KMS-11 (cell line): ENCODE measurements around the gene KATNB1.

Experiments
- H2AFZ ChIP-seq: fragments of 200-600 bp; sonication (generic); 2 replicates; pipeline ENCODE4 v1.6.1; 2016; ENCODE audit warnings: antibody characterized with exemption, mixed run types, low read depth
- H3K27ac ChIP-seq: fragments of 200-600 bp; sonication (generic); 2 replicates; pipeline ENCODE4 v1.6.1; 2016; ENCODE audit warnings: mild to moderate bottlenecking, mixed run types
- H3K27me3 ChIP-seq: fragments of 200-600 bp; sonication (generic); 2 replicates; pipeline ENCODE4 v1.6.1; 2017; ENCODE audit warnings: mild to moderate bottlenecking, low read depth, mixed run types, moderate library complexity; ENCODE audit not compliant: insufficient read depth
- H3K36me3 ChIP-seq: fragments of 200-600 bp; sonication (generic); 2 replicates; pipeline ENCODE4 v1.6.1; 2017; ENCODE audit warnings: mild to moderate bottlenecking, mixed run types; ENCODE audit not compliant: insufficient read depth
- H3K4me1 ChIP-seq: fragments of 200-600 bp; sonication (generic); 2 replicates; pipeline ENCODE4 v1.6.1; 2016; ENCODE audit warnings: mild to moderate bottlenecking, low read depth, mixed run types; ENCODE audit not compliant: poor library complexity, severe bottlenecking
- H3K4me2 ChIP-seq: fragments of 200-600 bp; sonication (generic); 2 replicates; pipeline ENCODE4 v1.7.0; 2016; ENCODE audit warnings: mild to moderate bottlenecking, mixed run types
- H3K4me3 ChIP-seq: fragments of 200-600 bp; sonication (generic); IDR thresholded peaks from 2 replicates; pipeline ENCODE4 v1.6.1; 2017; ENCODE audit warnings: low read depth, low read length, mixed read lengths; ENCODE audit not compliant: insufficient read depth
- H3K79me2 ChIP-seq: fragments of 200-600 bp; sonication (generic); 2 replicates; pipeline ENCODE4 v1.6.1; 2016; ENCODE audit warnings: low read depth, mixed run types; ENCODE audit not compliant: insufficient read depth
- H3K9ac ChIP-seq: fragments of 200-600 bp; sonication (generic); 2 replicates; pipeline ENCODE4 v1.6.1; 2016; ENCODE audit warnings: mild to moderate bottlenecking, mixed run types
- H4K20me1 ChIP-seq: fragments of 200-600 bp; sonication (generic); 2 replicates; pipeline ENCODE4 v1.6.1; 2016; ENCODE audit warnings: mild to moderate bottlenecking, mixed run types; ENCODE audit not compliant: insufficient read depth
- CTCF ChIP-seq: fragments of 200-600 bp; sonication (generic); conservative IDR thresholded peaks from 2 replicates; pipeline ENCODE4 v1.6.1; 2017; ENCODE audit warnings: low read depth, mild to moderate bottlenecking, antibody characterized with exemption, low read length, moderate library complexity, mixed read lengths

The KATNB1 gene

GRCh38 chr16:57732037-57732436, 3.5 kb upstream of the KATNB1 start:
- H3K79me2 ChIP-seq, result no peaks in the 10 kb centered on the region
- no peak overlapping the region for H3K4me2 ChIP-seq
- H3K27me3 ChIP-seq, result no peaks in the 10 kb centered on the region
- no peaks in the 10 kb centered on the region for H3K36me3 ChIP-seq
- no peak overlapping the region for H3K4me3 ChIP-seq
- H3K4me1 ChIP-seq, result peaks cover 5% of the 10 kb centered on the region
- no peak overlapping the region for H3K27ac ChIP-seq
- TF ChIP-seq CTCF, result no peak
- no peak overlapping the region for H2AFZ ChIP-seq
- no peaks in the 10 kb centered on the region for H4K20me1 ChIP-seq
- H3K9ac ChIP-seq, result no peak overlapping the region

GRCh38 chr16:57732714-57733113, 2.9 kb upstream of the KATNB1 start:
- Histone ChIP-seq H3K4me2 (no peak overlapping the region), H3K27ac (no peak overlapping the region), H3K79me2 (no peaks in the 10 kb centered on the region), H4K20me1 (no peaks in the 10 kb centered on the region), H3K36me3 (no peaks in the 10 kb centered on the region), H3K4me1 (peaks cover 9% of the 10 kb centered on the region), H2AFZ (no peak overlapping the region), H3K4me3 (no peak overlapping the region), H3K9ac (no peak overlapping the region), H3K27me3 (no peaks in the 10 kb centered on the region)
- no peak for TF ChIP-seq CTCF

- H3K27ac ChIP-seq, result peak overlapping the region; percentile 71
- H3K36me3 ChIP-seq, result no peaks in the 10 kb centered on the region
- H3K4me2 ChIP-seq, result peak overlapping the region; percentile 37
- H3K4me1 ChIP-seq, result peaks cover 9% of the 10 kb centered on the region
- H3K9ac ChIP-seq, result peak overlapping the region; percentile 89
- no peaks in the 10 kb centered on the region for H3K79me2 ChIP-seq
- H3K4me3 ChIP-seq, result no peak overlapping the region
- H4K20me1 ChIP-seq, result no peaks in the 10 kb centered on the region
- no peaks in the 10 kb centered on the region for H3K27me3 ChIP-seq
- no peak for TF ChIP-seq CTCF
- peak overlapping the region; percentile 80 for H2AFZ ChIP-seq
Observed at GRCh38 chr16:57734308-57734924, 1.2 kb upstream of the KATNB1 start.

GRCh38 chr16:57734925-57735754, 430 bp upstream of the KATNB1 start:
- H3K4me1 ChIP-seq, result peaks cover 9% of the 10 kb centered on the region

More at GRCh38 chr16:57734925-57735754, 430 bp upstream of the KATNB1 start:
- Histone ChIP-seq H3K4me2 (peak overlapping the region; percentile 69), H3K27me3 (no peaks in the 10 kb centered on the region), H3K4me3 (no peak overlapping the region), H4K20me1 (no peaks in the 10 kb centered on the region), H3K36me3 (no peaks in the 10 kb centered on the region), H3K9ac (peak overlapping the region; percentile 89), H2AFZ (peak overlapping the region; percentile 80), H3K27ac (peak overlapping the region; percentile 71), H3K79me2 (no peaks in the 10 kb centered on the region)
- no peak for TF ChIP-seq CTCF
